HEK293 (cell line): Measurements from ENCODE around the gene TREM2.

ENCODE experiments used
- CTCF ChIA-PET: fragments of 350-600 bp; formaldehyde crosslinking; extraction: SDS; loops from one replicate; lab custom pipeline; 2021; ENCODE audit warnings: antibody characterized with exemption; lab: Yijun Ruan, JAX
- POLR2A ChIA-PET: fragments of 300-600 bp; formaldehyde crosslinking; extraction: SDS; loops from one replicate; lab custom pipeline; 2020; ENCODE audit warnings: antibody characterized with exemption, inconsistent platforms; lab: Yijun Ruan, JAX
- H3K27ac ChIP-seq: fragments of 200-500 bp; sonication (Bioruptor generic); 2 replicates; pipeline ENCODE4 v1.5.1; 2014; ENCODE audit warnings: low read depth, low read length, control low read depth, inconsistent platforms; ENCODE audit errors: extremely low read depth
- H3K36me3 ChIP-seq, 2 experiments: fragments of 200-500 bp in 1 of 2; sonication (Bioruptor generic) in 1 of 2; 1 replicate in 1 of 2; 2 replicates in 1 of 2; pipeline ENCODE4 v1.5.1; 2014 to 2017; ENCODE audit warnings: inconsistent platforms in 2 of 2, low read length in 2 of 2; ENCODE audit not compliant: control insufficient read depth in 2 of 2, insufficient read depth in 1 of 2
- H3K4me1 ChIP-seq: fragments of 200-500 bp; sonication (Bioruptor generic); 2 replicates; pipeline ENCODE4 v1.5.1; 2014; ENCODE audit warnings: mild to moderate bottlenecking, low read length, inconsistent platforms; ENCODE audit not compliant: control insufficient read depth, insufficient read depth
- H3K4me3 ChIP-seq: 2 replicates; pipeline ENCODE4 v1.5.1; 2011; ENCODE audit warnings: low read depth, mild to moderate bottlenecking, control low read depth, low read length, moderate library complexity
- H3K9me3 ChIP-seq: fragments of 200-500 bp; sonication (Bioruptor generic); 2 replicates; pipeline ENCODE4 v1.5.1; 2014; ENCODE audit warnings: low read depth, low read length, inconsistent platforms; ENCODE audit not compliant: control insufficient read depth, insufficient read depth
- GFI1B ChIP-seq: fragments of 450-650 bp; formaldehyde crosslinking; IDR thresholded peaks from 2 replicates; pipeline ENCODE4 v1.5.1; 2016; ENCODE audit warnings: missing biosample characterization, missing genetic modification characterization
- GLIS1 ChIP-seq: fragments of 450-650 bp; formaldehyde crosslinking; IDR thresholded peaks from 2 replicates; pipeline ENCODE4 v1.5.1; 2016; ENCODE audit warnings: missing biosample characterization, missing genetic modification characterization
- GLIS2 ChIP-seq: fragments of 450-650 bp; formaldehyde crosslinking; IDR thresholded peaks from 2 replicates; pipeline ENCODE4 v1.5.1; 2016; ENCODE audit warnings: missing biosample characterization, missing genetic modification characterization
- HIC1 ChIP-seq: fragments of 450-650 bp; formaldehyde crosslinking; IDR thresholded peaks from 2 replicates; pipeline ENCODE4 v1.5.1; 2016; ENCODE audit warnings: missing biosample characterization, missing genetic modification characterization
- PBX3 ChIP-seq: sonication (generic); formaldehyde crosslinking; IDR thresholded peaks from 2 replicates; pipeline ENCODE4 v1.8.1; 2022; ENCODE audit warnings: mild to moderate bottlenecking, moderate library complexity, missing genetic modification reagents
- TRIM28 ChIP-seq: IDR thresholded peaks from 2 replicates; pipeline ENCODE4 v1.6.1; 2011; ENCODE audit warnings: low read length, control low read depth, borderline replicate concordance
- ZBTB17 ChIP-seq: fragments of 450-650 bp; formaldehyde crosslinking; IDR thresholded peaks from 2 replicates; pipeline ENCODE4 v1.5.1; 2016; ENCODE audit warnings: missing biosample characterization, missing genetic modification characterization
- ZFP3 ChIP-seq: fragments of 450-650 bp; formaldehyde crosslinking; IDR thresholded peaks from 2 replicates; pipeline ENCODE4 v1.5.1; 2016; ENCODE audit warnings: low read depth, missing biosample characterization, missing genetic modification characterization
- ZFP41 ChIP-seq: fragments of 450-650 bp; formaldehyde crosslinking; IDR thresholded peaks from 2 replicates; pipeline ENCODE4 v1.5.1; 2016; ENCODE audit warnings: missing biosample characterization, missing genetic modification characterization, borderline replicate concordance
- ZNF19 ChIP-seq: fragments of 450-650 bp; formaldehyde crosslinking; IDR thresholded peaks from 2 replicates; pipeline ENCODE4; 2016; ENCODE audit warnings: missing biosample characterization, missing genetic modification characterization, low read depth
- ZNF266 ChIP-seq: fragments of 450-650 bp; formaldehyde crosslinking; IDR thresholded peaks from 2 replicates; pipeline ENCODE4 v1.5.1; 2016; ENCODE audit warnings: missing biosample characterization, missing genetic modification characterization, low read depth
- ZNF292 ChIP-seq: fragments of 450-650 bp; formaldehyde crosslinking; IDR thresholded peaks from 2 replicates; pipeline ENCODE4 v1.5.1; 2016; ENCODE audit warnings: low read depth, missing biosample characterization, missing genetic modification characterization, borderline replicate concordance
- ZNF391 ChIP-seq: fragments of 450-650 bp; formaldehyde crosslinking; IDR thresholded peaks from 2 replicates; pipeline ENCODE4 v1.5.1; 2016; ENCODE audit warnings: low read depth, missing biosample characterization, missing genetic modification characterization, borderline replicate concordance
- ZNF426 ChIP-seq: fragments of 450-650 bp; formaldehyde crosslinking; IDR thresholded peaks from 2 replicates; pipeline ENCODE4 v1.5.1; 2017; ENCODE audit warnings: missing biosample characterization, missing genetic modification characterization, mild to moderate bottlenecking, inconsistent platforms, moderate library complexity
- ZNF514 ChIP-seq: fragments of 450-650 bp; formaldehyde crosslinking; IDR thresholded peaks from 2 replicates; pipeline ENCODE4 v1.5.1; 2016; ENCODE audit warnings: missing biosample characterization, missing genetic modification characterization
- ZNF580 ChIP-seq: fragments of 450-650 bp; formaldehyde crosslinking; IDR thresholded peaks from 2 replicates; pipeline ENCODE4 v1.5.1; 2016; ENCODE audit warnings: missing biosample characterization, missing genetic modification characterization
- ZNF610 ChIP-seq: fragments of 450-650 bp; formaldehyde crosslinking; IDR thresholded peaks from 2 replicates; pipeline ENCODE4 v1.5.1; 2016; ENCODE audit warnings: missing biosample characterization, missing genetic modification characterization, borderline replicate concordance
- ZNF626 ChIP-seq: fragments of 450-650 bp; sonication (Bioruptor Pico); formaldehyde crosslinking; IDR thresholded peaks from 2 replicates; pipeline ENCODE4 v1.5.1; 2018; ENCODE audit warnings: missing biosample characterization, missing genetic modification characterization, inconsistent platforms
- ZNF658 ChIP-seq: fragments of 450-650 bp; formaldehyde crosslinking; IDR thresholded peaks from 2 replicates; pipeline ENCODE4; 2016; ENCODE audit warnings: missing biosample characterization, missing genetic modification characterization
- ZNF747 ChIP-seq: fragments of 450-650 bp; formaldehyde crosslinking; IDR thresholded peaks from 2 replicates; pipeline ENCODE4 v1.5.1; 2016; ENCODE audit warnings: missing biosample characterization, missing genetic modification characterization
- ZNF837 ChIP-seq: fragments of 450-650 bp; formaldehyde crosslinking; IDR thresholded peaks from 2 replicates; pipeline ENCODE4 v1.5.1; 2016; ENCODE audit warnings: missing biosample characterization, missing genetic modification characterization
- ZSCAN30 ChIP-seq: fragments of 450-650 bp; IDR thresholded peaks from 2 replicates; pipeline ENCODE4 v1.5.1; 2018; ENCODE audit warnings: missing biosample characterization, mild to moderate bottlenecking, missing genetic modification characterization, moderate library complexity
- TF ChIP-seq, protein P1 (sequence below): fragments of 450-650 bp; formaldehyde crosslinking; IDR thresholded peaks from 2 replicates; pipeline ENCODE4 v1.5.1; 2016; ENCODE audit warnings: missing biosample characterization, missing genetic modification characterization, low read depth
- TF ChIP-seq, protein P2 (sequence below): fragments of 450-650 bp; formaldehyde crosslinking; IDR thresholded peaks from 2 replicates; pipeline ENCODE4 v1.5.0; 2017; ENCODE audit warnings: missing biosample characterization, missing genetic modification characterization, borderline replicate concordance

Gene TREM2

DNA sequence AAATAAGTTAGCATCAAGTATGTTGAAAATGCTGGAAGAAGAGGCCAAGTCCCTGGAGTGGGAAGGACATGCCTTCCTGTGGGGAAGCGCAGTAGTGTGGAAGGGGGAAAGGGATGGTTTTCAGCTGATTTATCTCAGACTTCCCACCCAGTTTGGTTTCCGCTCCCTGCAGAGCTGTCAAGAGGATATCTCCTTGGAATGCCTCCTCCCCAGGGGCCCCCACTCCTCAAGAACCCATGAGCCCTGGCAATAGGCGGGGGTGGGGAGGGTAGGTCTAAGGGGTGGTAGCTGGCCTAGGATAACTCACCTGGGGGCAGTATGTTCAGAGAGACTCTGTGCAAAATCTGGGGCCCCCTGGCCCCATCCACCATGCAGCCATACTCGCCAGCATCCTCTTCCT lies 9.5 kb downstream of the TREM2 start:
- no peak overlapping the region for H3K4me3 ChIP-seq
- no peaks in the 10 kb centered on the region for H3K4me1 ChIP-seq
- H3K36me3 ChIP-seq = no peaks in the 10 kb centered on the region
- H3K27ac ChIP-seq = no peak overlapping the region
- ChIA-PET CTCF (interaction anchor here (0.7 kb wide), 2 partner anchors 12 to 39 kb away, joined by 3 read pairs; no protein-coding TSS in a partner anchor), POLR2A (no interaction called here)
- no peaks in the 10 kb centered on the region for H3K9me3 ChIP-seq
- TF ChIP-seq GFI1B (tag by site-specific recombination) (no peak), ZNF426 (no peak), ZSCAN30 (no peak), ZNF391 (no peak), ZBTB17 (tag by site-specific recombination) (no peak), ZNF658 (tag by site-specific recombination) (no peak), HIC1 (tag by site-specific recombination) (no peak), ZNF747 (tag by site-specific recombination) (no peak), GLIS2 (tag by site-specific recombination) (no peak), ZNF610 (tag by site-specific recombination) (no peak), TRIM28 (no peak), ZNF626 (tag by site-specific recombination) (no peak)
- TF ChIP-seq, protein P1, sequence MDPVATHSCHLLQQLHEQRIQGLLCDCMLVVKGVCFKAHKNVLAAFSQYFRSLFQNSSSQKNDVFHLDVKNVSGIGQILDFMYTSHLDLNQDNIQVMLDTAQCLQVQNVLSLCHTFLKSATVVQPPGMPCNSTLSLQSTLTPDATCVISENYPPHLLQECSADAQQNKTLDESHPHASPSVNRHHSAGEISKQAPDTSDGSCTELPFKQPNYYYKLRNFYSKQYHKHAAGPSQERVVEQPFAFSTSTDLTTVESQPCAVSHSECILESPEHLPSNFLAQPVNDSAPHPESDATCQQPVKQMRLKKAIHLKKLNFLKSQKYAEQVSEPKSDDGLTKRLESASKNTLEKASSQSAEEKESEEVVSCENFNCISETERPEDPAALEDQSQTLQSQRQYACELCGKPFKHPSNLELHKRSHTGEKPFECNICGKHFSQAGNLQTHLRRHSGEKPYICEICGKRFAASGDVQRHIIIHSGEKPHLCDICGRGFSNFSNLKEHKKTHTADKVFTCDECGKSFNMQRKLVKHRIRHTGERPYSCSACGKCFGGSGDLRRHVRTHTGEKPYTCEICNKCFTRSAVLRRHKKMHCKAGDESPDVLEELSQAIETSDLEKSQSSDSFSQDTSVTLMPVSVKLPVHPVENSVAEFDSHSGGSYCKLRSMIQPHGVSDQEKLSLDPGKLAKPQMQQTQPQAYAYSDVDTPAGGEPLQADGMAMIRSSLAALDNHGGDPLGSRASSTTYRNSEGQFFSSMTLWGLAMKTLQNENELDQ (tag by site-specific recombination) = no peak

GRCh38 chr6:41150671-41151070 lies 12.2 kb downstream of the TREM2 start:
- POLR2A ChIA-PET = no interaction called here

DNA sequence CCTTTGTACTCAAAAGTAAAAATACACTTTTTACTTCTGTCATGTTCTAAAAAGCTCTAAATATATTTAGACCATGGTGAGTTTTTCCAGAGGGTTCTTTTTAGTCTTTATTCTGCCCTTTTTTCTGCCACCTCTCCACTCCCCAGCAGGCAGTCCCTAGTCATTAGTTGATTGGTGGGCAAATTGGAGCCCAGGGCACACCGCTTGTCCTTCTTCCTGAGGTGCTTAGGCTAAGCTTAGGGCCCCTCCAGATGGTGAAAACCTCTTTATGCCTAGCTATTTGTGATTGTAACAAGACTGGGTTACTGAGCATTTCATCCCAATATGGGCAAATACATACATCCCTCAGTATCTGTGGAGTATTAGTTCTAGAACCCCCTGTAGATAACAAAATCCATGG lies 15.0 kb downstream of the TREM2 start:
- Histone ChIP-seq H3K27ac (no peak overlapping the region), H3K4me3 (no peak overlapping the region), H3K4me1 (no peaks in the 10 kb centered on the region), H3K36me3 (no peaks in the 10 kb centered on the region), H3K9me3 (no peaks in the 10 kb centered on the region)
- ChIA-PET CTCF (no interaction called here), POLR2A (no interaction called here)
- no peak for TF ChIP-seq ZNF514 (tag by site-specific recombination)
- TF ChIP-seq ZNF19 (tag by site-specific recombination) = no peak
- no peak for TF ChIP-seq GLIS1 (tag by site-specific recombination)
- TF ChIP-seq ZNF292 (tag by site-specific recombination) = no peak
- TF ChIP-seq ZFP3 (tag by site-specific recombination) = no peak
- no peak for TF ChIP-seq ZNF580 (tag by site-specific recombination)
- no peak for TF ChIP-seq ZNF266 (tag by site-specific recombination)
- TF ChIP-seq ZNF626 (tag by site-specific recombination) = no peak
- TF ChIP-seq, protein P2, sequence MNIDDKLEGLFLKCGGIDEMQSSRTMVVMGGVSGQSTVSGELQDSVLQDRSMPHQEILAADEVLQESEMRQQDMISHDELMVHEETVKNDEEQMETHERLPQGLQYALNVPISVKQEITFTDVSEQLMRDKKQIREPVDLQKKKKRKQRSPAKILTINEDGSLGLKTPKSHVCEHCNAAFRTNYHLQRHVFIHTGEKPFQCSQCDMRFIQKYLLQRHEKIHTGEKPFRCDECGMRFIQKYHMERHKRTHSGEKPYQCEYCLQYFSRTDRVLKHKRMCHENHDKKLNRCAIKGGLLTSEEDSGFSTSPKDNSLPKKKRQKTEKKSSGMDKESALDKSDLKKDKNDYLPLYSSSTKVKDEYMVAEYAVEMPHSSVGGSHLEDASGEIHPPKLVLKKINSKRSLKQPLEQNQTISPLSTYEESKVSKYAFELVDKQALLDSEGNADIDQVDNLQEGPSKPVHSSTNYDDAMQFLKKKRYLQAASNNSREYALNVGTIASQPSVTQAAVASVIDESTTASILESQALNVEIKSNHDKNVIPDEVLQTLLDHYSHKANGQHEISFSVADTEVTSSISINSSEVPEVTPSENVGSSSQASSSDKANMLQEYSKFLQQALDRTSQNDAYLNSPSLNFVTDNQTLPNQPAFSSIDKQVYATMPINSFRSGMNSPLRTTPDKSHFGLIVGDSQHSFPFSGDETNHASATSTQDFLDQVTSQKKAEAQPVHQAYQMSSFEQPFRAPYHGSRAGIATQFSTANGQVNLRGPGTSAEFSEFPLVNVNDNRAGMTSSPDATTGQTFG (tag by site-specific recombination) = no peak

More at GRCh38 chr6:41150671-41151070, 12.2 kb downstream of the TREM2 start:
- CTCF ChIA-PET = no interaction called here
- H3K36me3 ChIP-seq = no peaks in the 10 kb centered on the region
- TF ChIP-seq ZNF837 (tag by site-specific recombination) (no peak), PBX3 (no peak), ZFP41 (no peak)
- no peaks in the 10 kb centered on the region for H3K9me3 ChIP-seq
- no peaks in the 10 kb centered on the region for H3K4me1 ChIP-seq
- H3K27ac ChIP-seq = no peak overlapping the region
- no peak overlapping the region for H3K4me3 ChIP-seq
